Bone marrow (tissue), 2 donors: ENCODE measurements around the gene RPRML.

Source experiments
- DNase-seq, 2 donors: peaks; one replicate each; lab custom pipeline; 2025; lab: John Stamatoyannopoulos, UW

Gene RPRML

DNA sequence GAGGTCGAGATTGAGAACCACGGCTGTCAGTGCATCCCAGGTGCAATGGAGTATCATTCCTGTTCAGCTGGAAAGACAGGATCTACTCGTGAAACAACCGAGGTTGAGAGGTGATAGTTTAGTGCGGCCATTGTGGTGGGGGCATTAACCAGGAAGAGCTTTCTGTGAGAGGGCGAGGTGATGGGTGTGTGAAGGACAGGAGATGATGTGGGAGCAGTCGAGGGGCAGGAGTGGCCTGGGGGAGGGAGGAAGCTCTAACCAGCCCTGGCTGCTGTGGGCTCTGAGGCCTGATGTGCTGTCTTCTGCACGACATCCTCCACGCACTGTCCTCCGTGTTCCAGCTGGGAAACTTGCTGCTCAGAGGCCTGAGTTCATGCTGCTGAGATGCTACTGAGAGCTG is 34.1 kb downstream of the RPRML start:
- DNase-seq = no peak

DNA sequence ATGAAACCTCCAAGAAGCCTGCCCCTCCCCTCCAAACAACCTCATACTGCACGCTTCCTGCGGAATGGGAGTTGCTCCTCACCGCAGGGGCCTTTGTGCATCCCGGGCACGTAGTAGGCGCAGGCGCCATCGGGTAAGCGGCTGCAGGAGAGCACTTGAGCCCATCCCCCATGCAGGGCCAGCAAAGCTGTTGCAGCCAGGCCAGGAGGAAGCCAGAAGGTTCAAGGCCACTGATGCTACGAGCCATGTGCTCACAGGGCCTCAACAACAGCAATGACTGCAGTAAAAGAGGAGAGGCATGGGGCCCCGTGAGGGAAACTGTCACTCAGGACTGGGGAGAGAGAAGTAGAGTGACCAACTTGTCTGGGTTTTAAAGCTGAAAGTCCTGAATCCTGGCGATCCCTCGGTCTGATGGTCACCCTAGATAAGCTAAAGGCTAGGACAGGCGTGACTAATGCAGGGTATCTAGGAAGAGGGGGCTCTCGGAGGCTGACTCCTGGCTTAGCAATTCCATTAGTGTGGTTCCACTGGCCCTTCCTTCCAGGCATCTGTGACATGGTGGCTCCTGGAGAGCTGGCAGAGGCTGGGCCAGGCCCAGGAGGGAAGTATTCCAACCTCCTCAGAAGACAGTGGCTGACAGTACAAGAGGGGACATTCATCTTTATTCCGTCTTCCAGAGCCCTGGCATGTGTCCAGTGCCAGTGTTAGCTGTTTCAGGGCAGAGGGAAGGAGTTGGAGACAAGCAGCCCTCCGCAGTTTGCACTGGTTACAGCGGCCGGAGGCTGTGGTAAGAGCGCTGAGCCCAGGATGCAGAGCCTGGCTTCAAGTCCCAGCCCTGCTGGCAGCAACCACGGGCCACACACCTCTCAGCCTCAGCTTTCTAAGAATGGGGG is 35.3 kb downstream of the RPRML start:
- no peak for DNase-seq

DNA sequence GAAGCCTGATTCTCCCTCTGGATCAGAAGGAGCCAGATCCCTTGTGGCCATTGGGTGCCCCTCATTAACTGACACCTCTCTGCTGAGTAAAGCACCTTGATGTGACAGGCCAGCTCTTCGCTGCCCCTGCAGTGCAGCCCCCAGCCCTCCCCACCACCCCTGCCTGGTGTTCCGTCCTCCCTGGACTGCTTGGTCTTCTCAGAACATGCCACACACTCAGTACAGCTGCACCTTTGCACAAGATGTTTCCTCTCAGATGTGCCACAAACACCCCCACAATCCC is 35.9 kb downstream of the RPRML start:
- DNase-seq = no peak

DNA sequence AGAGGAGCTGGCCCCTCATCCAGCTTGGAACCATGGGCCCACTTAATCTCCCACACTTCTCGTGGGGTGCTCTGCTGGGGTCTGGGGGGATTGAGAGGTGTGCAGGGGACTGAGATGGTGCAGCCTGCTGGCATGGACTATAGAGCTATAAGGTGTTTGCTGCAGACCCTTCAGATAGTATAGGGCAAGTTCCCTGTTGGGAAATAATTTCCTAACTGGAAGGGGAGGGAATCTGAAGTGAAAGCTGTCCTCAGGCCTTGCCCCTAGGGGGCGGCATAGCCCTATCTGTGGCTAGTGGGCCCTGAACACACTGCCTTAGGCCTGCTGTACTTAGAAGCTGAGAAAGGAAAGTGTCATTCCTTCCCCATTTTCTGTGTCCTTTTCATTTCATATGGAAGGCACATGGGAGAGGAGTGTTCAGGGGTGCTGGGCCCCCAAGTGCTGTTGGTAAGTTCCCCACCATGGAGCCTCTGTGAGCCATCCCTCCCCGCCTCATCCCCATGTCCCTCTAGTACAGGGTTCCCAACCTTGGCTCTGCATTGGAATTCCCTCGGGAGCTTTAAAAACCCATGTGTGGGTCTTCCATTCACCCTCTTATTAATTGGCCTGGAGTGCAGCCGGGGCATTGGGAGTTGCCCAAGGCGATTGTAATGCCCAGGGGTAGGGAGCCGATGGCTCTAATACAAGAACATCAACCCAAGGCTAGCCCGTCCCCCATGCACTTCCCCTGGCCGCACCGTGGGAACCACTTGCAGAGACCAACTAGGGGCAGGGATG is 36.4 kb downstream of the RPRML start:
- peak in 1 of 2 donors; percentile 33 for DNase-seq

DNA sequence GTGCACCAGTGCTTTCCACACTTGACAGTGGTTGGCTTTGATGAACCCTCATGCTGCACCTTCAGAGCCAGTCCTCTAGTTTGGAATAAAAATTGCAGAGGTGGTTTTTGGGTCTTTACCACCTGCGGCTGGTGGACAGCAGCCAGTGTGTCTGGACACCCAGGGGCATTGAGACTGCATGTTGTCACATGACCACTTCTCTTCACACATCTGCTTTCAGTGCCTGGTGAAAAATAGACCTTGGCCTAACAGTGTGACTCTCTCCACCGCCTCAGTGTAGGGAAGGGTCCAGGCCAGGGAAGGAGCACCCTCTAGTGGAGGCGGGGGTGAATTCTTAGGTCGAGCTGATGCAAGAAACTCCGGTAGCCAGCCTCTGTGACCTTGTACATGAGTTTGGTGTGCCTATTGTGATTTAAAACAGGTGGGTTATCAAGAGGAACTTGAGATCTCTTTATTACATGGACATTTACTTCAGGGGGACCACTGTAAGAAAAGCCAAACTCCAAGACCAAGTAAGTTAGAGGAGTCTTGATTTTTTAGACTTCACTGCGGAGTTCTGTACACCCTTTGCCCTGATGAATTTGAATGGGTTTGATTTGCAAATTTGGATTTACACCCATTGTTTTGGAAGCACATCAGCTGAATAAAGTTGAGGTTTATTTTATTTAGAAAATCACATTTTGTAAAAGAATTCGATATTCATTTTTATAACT is 38.2 kb downstream of the RPRML start:
- peak; percentile 15 to 68 for DNase-seq

DNA sequence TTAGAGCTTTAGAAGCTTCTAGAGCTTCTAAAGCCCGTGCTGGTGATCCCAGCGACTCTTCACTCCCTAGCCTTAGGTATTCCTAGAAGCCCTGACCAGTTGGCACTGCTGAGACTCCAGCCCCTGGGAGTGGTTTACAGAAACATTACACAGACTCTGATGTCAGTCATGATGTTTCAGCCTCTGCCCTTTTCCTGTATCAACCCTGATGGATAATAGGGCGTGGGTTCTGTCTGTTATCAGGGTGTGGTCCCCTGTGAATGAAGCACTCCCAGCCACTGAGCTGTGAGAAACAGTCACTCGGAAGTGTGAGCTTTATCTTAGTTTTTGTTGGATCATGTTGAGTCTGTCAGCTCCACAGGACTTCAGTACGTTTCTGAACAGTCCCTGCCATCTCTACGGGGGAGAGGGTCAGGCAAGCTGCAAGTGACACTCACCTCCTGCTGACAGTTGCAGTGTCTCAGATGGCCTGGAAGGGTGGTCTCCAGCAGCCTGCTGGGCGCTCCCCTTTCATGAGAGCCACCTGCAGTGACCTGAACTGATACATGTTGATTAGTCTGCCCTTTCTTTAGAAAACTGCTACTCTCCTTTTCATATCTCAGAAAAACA is 43.3 kb downstream of the RPRML start:
- DNase-seq = no peak

DNA sequence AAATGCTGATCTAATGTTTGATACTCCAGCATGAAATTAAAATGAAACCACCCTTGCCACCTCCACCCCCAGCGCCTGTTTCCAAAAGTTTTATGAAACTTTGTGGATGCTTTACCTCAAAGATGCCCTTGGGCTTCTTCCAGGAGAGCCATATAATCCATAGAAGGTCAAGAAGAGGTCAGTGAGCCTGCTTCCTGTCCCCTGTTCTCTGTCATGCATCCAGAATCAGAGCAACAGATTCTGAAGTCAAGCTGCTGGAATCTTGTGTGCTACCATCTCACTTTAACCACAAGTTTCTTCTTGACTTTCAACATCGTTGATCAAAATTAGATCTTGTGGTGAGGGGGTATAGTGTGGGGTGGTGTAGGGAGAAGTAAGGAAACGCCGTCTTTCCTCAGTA is 47.5 kb downstream of the RPRML start:
- no peak for DNase-seq

DNA sequence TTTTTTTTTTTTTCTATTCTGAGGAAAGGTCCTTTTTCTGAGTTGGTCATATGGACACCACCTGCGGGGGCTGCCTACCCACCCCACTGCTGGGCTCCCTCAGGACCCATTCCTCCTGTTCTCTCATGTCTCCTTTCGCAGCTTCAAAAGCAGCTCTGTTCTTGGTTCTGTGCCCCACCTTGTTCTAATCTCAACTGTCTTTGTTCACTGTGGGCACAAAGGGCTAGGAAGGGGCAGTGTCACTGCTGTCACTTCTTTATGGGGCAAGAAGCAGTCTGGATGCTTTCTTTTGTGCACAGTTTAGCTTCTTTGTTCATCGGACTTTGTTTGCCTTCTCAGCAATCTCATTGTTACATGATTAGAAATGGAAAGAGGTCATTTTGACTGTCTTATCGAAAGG is 49.0 kb downstream of the RPRML start:
- no peak for DNase-seq

DNA sequence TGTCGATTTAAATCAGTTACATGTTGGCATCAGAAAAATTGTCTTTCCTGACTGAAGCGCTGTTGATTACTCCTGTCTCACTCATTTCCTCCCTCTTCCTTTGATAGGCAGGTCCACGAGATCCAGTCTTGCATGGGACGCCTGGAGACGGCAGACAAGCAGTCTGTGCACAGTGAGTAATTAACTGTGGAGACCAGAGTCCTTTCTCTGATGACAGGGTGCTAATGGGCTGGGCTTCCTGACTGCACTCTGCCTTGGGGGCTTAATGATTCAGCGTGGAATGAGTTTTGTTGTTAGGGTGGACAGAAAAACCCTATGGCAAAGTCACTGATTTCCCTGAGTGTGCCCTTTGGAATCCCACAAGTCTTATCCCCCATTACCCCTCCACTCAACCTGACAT is 49.6 kb downstream of the RPRML start:
- DNase-seq = no peak

DNA sequence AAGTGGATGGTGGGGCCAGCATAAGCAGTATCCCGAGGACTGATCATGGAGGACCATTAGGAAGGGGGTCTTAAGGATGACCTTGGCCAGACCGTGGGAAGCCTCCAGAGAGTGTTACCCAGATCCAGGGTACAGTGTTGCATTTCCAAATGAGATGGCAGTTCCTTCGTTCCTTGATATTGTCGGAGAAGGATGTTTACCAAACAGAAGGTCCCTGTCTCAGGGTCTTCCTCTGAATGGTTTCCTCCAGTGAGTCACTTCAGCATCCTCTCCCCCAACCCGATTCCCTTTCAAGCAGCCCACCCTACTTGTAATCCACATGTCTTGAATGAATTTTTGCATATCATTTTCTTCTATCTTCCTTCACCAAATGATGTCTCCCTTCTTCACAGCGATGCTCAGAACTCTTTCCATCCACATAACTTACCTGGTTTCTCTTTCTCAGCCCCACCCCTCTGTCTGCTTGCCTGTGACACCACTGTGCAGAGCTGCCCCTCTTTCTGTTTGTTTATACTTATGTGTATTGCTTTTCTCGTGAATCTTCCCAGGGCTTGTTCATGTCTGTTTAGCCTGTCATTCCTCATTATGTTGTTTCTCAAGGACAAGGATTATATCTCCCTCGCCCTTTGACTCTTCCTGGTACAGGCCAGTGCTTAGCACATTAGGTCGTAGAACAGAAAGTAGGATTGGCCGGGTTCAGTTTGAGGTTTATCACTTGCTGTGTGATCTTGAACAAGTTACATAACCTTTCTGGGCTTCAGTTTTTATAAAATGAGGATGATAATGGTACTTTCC is 50.4 kb downstream of the RPRML start:
- DNase-seq = no peak
